HepG2 (cell line): ENCODE results near the gene RPEL1.

Experiments
- CREB3 ChIP-seq: sonication (generic); formaldehyde crosslinking; IDR thresholded peaks from 2 replicates; pipeline ENCODE4 v1.5.0; 2020; ENCODE audit warnings: missing genetic modification reagents
- MZF1 ChIP-seq: sonication (generic); formaldehyde crosslinking; IDR thresholded peaks from 2 replicates; pipeline ENCODE4 v1.8.1; 2023; ENCODE audit warnings: mild to moderate bottlenecking, missing genetic modification reagents, borderline replicate concordance
- ZNF121 ChIP-seq: sonication (generic); formaldehyde crosslinking; IDR thresholded peaks from 2 replicates; pipeline ENCODE4 v1.5.0; 2020; ENCODE audit warnings: mild to moderate bottlenecking, missing genetic modification reagents
- ZNF781 ChIP-seq: sonication (generic); formaldehyde crosslinking; IDR thresholded peaks from 2 replicates; pipeline ENCODE4 v1.5.1; 2020; ENCODE audit warnings: borderline replicate concordance, mild to moderate bottlenecking, missing genetic modification reagents; ENCODE audit errors: not compliant biosample characterization

GRCh38 chr10:103197174-103197573, 48.5 kb upstream of the RPEL1 start:
- TF ChIP-seq ZNF781 = no peak
- TF ChIP-seq CREB3 (CRISPR knock-in tag) = no peak
- no peak for TF ChIP-seq ZNF121 (CRISPR knock-in tag)
- TF ChIP-seq MZF1 = no peak
